CD14-positive monocyte (primary cell): Measurements from ENCODE around the gene CDH11. TPM values are rescaled to one million over a fixed set of nuclear protein-coding genes. Genes with fewer than 3 reads are reported as not detected.

ENCODE experiments used
- DNase-seq, 3 donors: peaks; one replicate each; pipeline ENCODE4 v3.0.0-alpha.2; 2011 to 2022
- H2AFZ ChIP-seq: 2 replicates; pipeline ENCODE4 v1.6.0; 2012; ENCODE audit warnings: mild to moderate bottlenecking, low read depth, low read length, inconsistent platforms; ENCODE audit not compliant: insufficient read depth, poor library complexity, severe bottlenecking
- H3K27ac ChIP-seq, 2 donors: 1 replicate in 1 of 2; 2 replicates in 1 of 2; pipeline ENCODE4 v1.5.1; 2012 to 2013; ENCODE audit warnings: low read length in 2 of 2, control low read depth in 1 of 2, inconsistent platforms in 1 of 2, low read depth in 1 of 2, mild to moderate bottlenecking in 1 of 2
- H3K27me3 ChIP-seq, 2 donors: one replicate each; pipeline versions ENCODE4 v1.6.0 to v1.6.1; 2011 to 2013; ENCODE audit warnings: low read length in 2 of 2; ENCODE audit not compliant: control insufficient read depth in 2 of 2, insufficient read depth in 2 of 2
- H3K36me3 ChIP-seq, 2 donors: replicated peaks in 1 of 2; 1 replicate in 1 of 2; 2 replicates in 1 of 2; pipeline versions ENCODE4 v1.5.1 to v1.6.1; 2012 to 2013; ENCODE audit warnings: low read length in 2 of 2, control low read depth in 1 of 2, inconsistent platforms in 1 of 2, mild to moderate bottlenecking in 1 of 2; ENCODE audit not compliant: insufficient read depth in 2 of 2, control insufficient read depth in 1 of 2
- H3K4me1 ChIP-seq, 2 donors: 1 replicate in 1 of 2; 2 replicates in 1 of 2; pipeline versions ENCODE4 v1.5.1 to v1.6.1; 2012 to 2013; ENCODE audit warnings: low read length in 2 of 2, control low read depth in 1 of 2, inconsistent platforms in 1 of 2, mild to moderate bottlenecking in 1 of 2, moderate library complexity in 1 of 2; ENCODE audit not compliant: insufficient read depth in 2 of 2, control insufficient read depth in 1 of 2
- H3K4me2 ChIP-seq: replicated peaks from 2 replicates; pipeline ENCODE3; 2012; ENCODE audit warnings: low read length, moderate library complexity, mild to moderate bottlenecking; ENCODE audit not compliant: poor library complexity, severe bottlenecking; ENCODE audit errors: extremely low read depth
- H3K4me3 ChIP-seq, 3 experiments: fragments of 200-600 bp in 1 of 3; sonication (generic) in 1 of 3; replicated peaks in 1 of 3; 1 replicate in 2 of 3; 2 replicates in 1 of 3; pipeline ENCODE4 v1.5.1; 2011 to 2013; ENCODE audit warnings: low read length in 3 of 3, mild to moderate bottlenecking in 3 of 3, control low read depth in 2 of 3, low read depth in 2 of 3, inconsistent platforms in 1 of 3, moderate library complexity in 1 of 3
- H3K79me2 ChIP-seq: 2 replicates; pipeline ENCODE4 v1.6.0; 2012; ENCODE audit warnings: mild to moderate bottlenecking, control low read depth, inconsistent platforms, low read length, moderate library complexity; ENCODE audit not compliant: insufficient read depth
- H3K9ac ChIP-seq: 2 replicates; pipeline ENCODE4 v1.6.0; 2017; ENCODE audit warnings: low read length, mild to moderate bottlenecking; ENCODE audit not compliant: insufficient read depth, poor library complexity, severe bottlenecking
- H3K9me3 ChIP-seq, 2 donors: replicated peaks in 1 of 2; 1 replicate in 1 of 2; 2 replicates in 1 of 2; pipeline versions ENCODE4 v1.5.1 to v1.6.1; 2012 to 2013; ENCODE audit warnings: low read length in 2 of 2, control low read depth in 1 of 2; ENCODE audit not compliant: control insufficient read depth in 1 of 2, insufficient read depth in 1 of 2
- H4K20me1 ChIP-seq: 2 replicates; pipeline ENCODE4 v1.6.0; 2012; ENCODE audit warnings: mild to moderate bottlenecking, low read length, control low read depth, moderate library complexity; ENCODE audit not compliant: insufficient read depth
- H3K27ac Mint-ChIP-seq, 7 donors: one replicate each; pipeline ENCODE4 v1.8.0; 2020; ENCODE audit warnings: mild to moderate bottlenecking in 7 of 7, mixed read lengths in 7 of 7, moderate library complexity in 6 of 7, inconsistent platforms in 2 of 7
- H3K27me3 Mint-ChIP-seq, 3 donors: one replicate each; pipeline ENCODE4 v1.8.0; 2021 to 2022; ENCODE audit warnings: low read depth in 3 of 3, mild to moderate bottlenecking in 3 of 3, mixed read lengths in 3 of 3, moderate library complexity in 3 of 3, inconsistent platforms in 1 of 3
- H3K36me3 Mint-ChIP-seq, 2 donors: one replicate each; pipeline ENCODE4 v1.8.0; 2020; ENCODE audit warnings: mixed read lengths in 2 of 2, inconsistent platforms in 1 of 2, mild to moderate bottlenecking in 1 of 2
- H3K4me1 Mint-ChIP-seq: one replicate; pipeline ENCODE4 v1.8.0; 2020; ENCODE audit warnings: mild to moderate bottlenecking, mixed read lengths
- H3K4me3 Mint-ChIP-seq, 2 donors: one replicate each; pipeline ENCODE4 v1.8.0; 2020; ENCODE audit warnings: mild to moderate bottlenecking in 2 of 2, mixed read lengths in 2 of 2, moderate library complexity in 1 of 2
- H3K9me3 Mint-ChIP-seq, 7 donors: one replicate each; pipeline ENCODE4 v1.8.0; 2020 to 2022; ENCODE audit warnings: mixed read lengths in 7 of 7, mild to moderate bottlenecking in 6 of 7, moderate library complexity in 6 of 7, inconsistent platforms in 2 of 7
- CTCF ChIP-seq: fragments of 200-600 bp; IDR thresholded peaks from one replicate; pipeline ENCODE4 v1.8.0; 2022; ENCODE audit warnings: antibody characterized with exemption, mild to moderate bottlenecking
- WGBS: methylation state at CpG from one replicate; pipeline ENCODE4 v1.1.5; 2013; ENCODE audit warnings: missing lambda C conversion rate; ENCODE audit not compliant: insufficient coverage; 5-methylcytosine and 5-hydroxymethylcytosine counted together
- intact Hi-C, 2 donors: fragments of 100-400 bp; cut with micrococcal nuclease; formaldehyde crosslinking; loops; one replicate each; pipeline versions ENCODE4 v1.15.0 to v1.15.1; 2023
- polyA plus RNA-seq, 3 donors: library from polyadenylated mRNA; depleted of rRNA in 1 of 3; unstranded in 2 of 3; stranded (reverse) in 1 of 3; fragments of 300-500 nt in 2 of 3; fragments of >200 nt in 1 of 3; fragmentation: Illumina TruSeq in 2 of 3; gene quantifications; 1 replicate in 2 of 3; 2 replicates in 1 of 3; pipeline ENCODE4 v1.2.3, GENCODE V29; 2012 to 2021

The CDH11 gene
- polyA plus RNA-seq, 3 donors: not detected

DNA sequence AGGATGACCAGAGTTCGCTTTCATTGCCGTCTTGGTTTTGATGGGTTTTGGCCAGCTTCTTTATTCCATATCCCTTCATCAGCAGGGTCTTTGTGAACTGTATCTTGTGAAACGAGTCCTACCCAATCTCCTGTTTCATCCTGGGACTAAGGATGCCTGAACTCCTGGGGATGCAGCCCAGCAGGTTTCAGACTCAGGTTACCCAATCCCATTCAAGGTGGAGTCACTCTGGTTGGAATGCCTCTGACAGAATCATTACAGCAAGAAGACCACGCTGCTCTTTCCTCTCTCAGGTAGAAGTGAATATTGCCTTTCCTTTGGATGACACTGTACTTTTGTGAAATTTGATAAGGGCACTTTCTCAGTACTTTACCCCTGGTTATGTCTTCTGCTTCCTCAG lies 98.1 kb downstream of the CDH11 start:
- TF ChIP-seq CTCF: no peak
- Histone ChIP-seq H3K4me1 (no peaks in the 10 kb centered on the region), H3K27ac (no peak overlapping the region), H3K9ac (no peak overlapping the region), H3K4me2 (no peak overlapping the region), H3K36me3 (no peaks in the 10 kb centered on the region), H3K4me3 (no peak overlapping the region), H2AFZ (no peak overlapping the region), H3K27me3 (no peaks in the 10 kb centered on the region), H3K9me3 (no peaks in the 10 kb centered on the region), H3K79me2 (no peaks in the 10 kb centered on the region), H4K20me1 (no peaks in the 10 kb centered on the region)
- Mint-ChIP-seq H3K27me3 (peaks cover 0 to 3% (median 2%) of the 10 kb centered on the region in 3 donors), H3K9me3 (peaks cover 0 to 13% (median 1%) of the 10 kb centered on the region in 7 donors), H3K4me1 (no peaks in the 10 kb centered on the region), H3K27ac (no peak overlapping the region), H3K36me3 (no peaks in the 10 kb centered on the region), H3K4me3 (no peak overlapping the region)
- no peak for DNase-seq
- intact Hi-C loops: no loop called here
- WGBS: no CpG with 5 or more reads among the region's 4 CpGs

DNA sequence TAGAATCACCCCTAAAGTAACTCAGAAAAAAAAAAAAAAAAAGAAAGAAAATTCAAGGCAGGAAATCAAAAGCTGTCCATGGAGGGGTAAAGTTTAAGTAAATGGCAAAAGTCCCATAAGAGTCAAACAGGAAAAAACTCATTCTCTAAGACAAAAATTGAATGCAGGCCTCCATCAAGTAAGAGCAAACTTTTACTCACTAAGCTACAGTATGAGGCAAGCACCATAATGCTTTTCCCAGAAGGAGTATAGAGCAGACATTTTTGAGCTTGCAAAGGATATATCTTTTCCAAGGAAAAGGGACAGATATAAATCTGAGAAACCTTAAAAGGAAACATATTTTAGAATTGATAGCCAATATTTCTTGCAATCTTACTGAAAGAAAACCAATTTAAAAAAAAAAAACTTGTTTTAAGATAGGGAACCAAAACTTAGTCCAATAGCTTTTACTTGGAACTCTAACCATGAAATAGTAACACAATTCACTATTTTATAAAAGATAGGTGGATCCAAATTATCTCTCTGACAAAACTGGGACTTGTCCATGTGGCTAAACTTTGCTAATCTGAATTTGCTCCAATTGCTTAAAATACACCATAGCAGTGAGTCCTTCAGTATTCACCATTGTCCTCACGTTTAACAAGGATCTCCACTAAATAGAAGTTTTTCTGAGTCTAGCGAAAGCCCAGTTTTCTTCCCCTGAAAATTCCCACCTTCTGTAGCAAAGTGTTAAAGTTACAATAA lies 99.8 kb downstream of the CDH11 start:
- Mint-ChIP-seq H3K27ac (no peak overlapping the region), H3K36me3 (no peaks in the 10 kb centered on the region), H3K9me3 (peaks cover 0 to 13% (median 1%) of the 10 kb centered on the region in 7 donors), H3K4me1 (no peaks in the 10 kb centered on the region), H3K27me3 (peaks cover 0 to 3% (median 2%) of the 10 kb centered on the region in 3 donors), H3K4me3 (no peak overlapping the region)
- DNase-seq: no peak
- Histone ChIP-seq H3K27ac (no peak overlapping the region), H3K27me3 (no peaks in the 10 kb centered on the region), H3K4me1 (no peaks in the 10 kb centered on the region), H3K79me2 (no peaks in the 10 kb centered on the region), H3K4me3 (no peak overlapping the region), H2AFZ (no peak overlapping the region), H4K20me1 (no peaks in the 10 kb centered on the region), H3K4me2 (no peak overlapping the region), H3K9me3 (no peaks in the 10 kb centered on the region), H3K36me3 (no peaks in the 10 kb centered on the region), H3K9ac (no peak overlapping the region)
- WGBS: no CpG with 5 or more reads among the region's 2 CpGs
- intact Hi-C loops: no loop called here
- no peak for TF ChIP-seq CTCF
